ENCODE results near the gene RTN4. TPM values are rescaled to one million over a fixed set of nuclear protein-coding genes. Genes with fewer than 3 reads are reported as not detected.

Gene RTN4
- polyA plus RNA-seq, 1 donor, result 796 TPM

Other genes starting within 250 kb of the RTN4 start
- 15.4 TPM for gene CLHC1, start 181.8 kb upstream of the RTN4 start, polyA plus RNA-seq (ENCODE audit: insufficient read length)
- 1,898 TPM for gene RPS27A, start 182.2 kb upstream of the RTN4 start, polyA plus RNA-seq (ENCODE audit: insufficient read length)
- gene MTIF2, start 218.8 kb upstream of the RTN4 start, polyA plus RNA-seq (ENCODE audit: insufficient read length), result 21.2 TPM

Measured in hindlimb muscle (tissue), 1 donor.